ENCODE measurements around the gene GATA2.

The GATA2 gene

DNA sequence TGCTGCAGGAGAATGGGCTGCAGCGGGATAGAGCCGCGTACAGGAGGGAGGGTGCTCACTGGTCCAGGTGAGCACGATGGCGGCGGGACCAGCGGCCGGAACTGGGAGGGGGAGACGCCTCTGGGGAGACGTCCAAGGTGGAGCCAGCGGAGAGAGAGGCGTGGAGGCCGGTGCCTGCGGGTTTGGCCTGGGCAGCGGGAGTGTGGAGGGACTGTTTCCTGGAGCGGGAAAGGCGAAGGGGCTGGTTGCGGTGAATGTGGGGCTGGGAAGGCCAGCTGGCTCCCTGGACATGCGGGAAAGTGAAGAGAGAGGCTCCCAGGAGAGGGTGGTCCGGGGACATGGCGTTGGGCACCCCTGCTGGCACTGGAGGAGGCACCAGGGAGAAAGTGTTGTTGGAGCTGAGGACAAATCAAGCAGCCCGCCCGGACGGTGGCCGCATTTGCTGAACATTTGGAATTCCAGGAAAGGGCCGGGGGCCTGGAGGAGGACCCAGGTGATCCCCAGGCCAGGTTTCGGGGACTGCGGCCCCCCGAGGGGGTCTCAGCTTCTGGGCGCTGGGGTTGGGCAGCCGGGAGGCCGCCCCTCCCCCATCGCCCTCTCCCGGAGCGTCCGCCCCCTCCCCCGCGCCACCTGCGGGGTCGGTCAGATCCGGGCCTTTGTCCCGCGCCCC, 60.6 kb downstream of the GATA2 start:
- no peak for DNase-seq

DNA sequence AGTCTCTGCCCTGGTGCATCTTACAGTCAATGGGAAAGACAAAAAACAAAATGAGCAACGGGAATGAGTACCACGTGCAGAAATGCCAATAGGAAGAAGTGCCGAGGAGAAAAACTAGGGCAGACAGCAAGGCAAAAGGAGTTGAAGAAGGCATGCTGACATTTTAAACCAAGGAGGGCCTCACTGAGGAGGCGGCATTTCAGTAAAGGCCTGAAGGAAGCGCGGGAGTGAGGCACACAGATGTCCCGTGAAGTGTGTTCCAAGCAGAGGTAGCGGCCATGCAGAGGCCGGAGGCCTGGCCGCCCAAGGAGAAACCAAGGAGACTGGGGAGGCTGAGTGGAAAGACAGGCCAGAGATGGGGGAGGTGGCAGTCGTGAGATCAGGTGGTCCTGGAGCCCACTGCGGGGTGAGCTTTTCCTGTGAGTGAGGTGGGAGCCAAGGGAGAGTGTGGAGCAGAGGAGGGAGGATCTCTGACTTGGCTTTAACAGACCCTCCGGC, 61.1 kb downstream of the GATA2 start:
- DNase-seq: no peak

DNA sequence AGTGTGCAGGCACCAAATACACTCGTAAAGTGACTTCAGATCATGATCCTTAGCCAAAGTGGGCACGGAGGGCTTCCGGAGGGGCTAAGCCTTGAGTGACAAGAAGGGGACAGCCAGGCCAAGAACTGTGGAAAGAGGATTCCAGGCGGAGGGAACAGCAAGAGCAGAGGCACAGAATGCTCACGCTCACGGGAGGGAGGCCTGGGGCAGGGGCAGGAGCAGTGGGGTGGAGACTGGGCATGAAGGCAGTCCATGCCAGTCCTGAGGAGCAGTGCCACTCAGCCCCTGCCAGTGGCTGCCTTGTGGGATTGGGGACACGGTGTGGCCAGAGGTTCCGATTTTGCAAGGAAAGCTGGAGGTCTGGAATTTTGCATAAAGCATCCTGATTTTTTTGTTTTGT, 62.3 kb downstream of the GATA2 start:
- DNase-seq: no peak

DNA sequence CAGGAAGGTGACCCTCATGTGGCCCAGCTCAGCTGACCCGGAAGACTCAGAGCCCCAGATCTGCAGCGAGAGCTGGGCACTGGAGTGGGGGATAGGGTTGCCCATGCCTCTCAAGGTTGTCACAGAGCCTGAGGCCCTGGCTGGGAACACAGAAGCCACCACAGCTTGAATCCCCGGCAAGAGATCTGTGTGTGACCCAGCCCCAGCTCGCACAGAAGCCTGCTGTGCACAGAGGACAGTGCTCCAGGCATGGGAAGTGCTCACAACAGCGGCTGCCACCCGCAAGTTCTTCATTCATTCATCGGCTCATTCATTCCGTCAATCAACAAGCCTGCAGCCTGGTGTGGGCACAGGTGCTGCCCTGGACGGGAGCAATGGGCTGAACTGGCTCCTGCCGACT, 62.7 kb downstream of the GATA2 start:
- no peak for DNase-seq

DNA sequence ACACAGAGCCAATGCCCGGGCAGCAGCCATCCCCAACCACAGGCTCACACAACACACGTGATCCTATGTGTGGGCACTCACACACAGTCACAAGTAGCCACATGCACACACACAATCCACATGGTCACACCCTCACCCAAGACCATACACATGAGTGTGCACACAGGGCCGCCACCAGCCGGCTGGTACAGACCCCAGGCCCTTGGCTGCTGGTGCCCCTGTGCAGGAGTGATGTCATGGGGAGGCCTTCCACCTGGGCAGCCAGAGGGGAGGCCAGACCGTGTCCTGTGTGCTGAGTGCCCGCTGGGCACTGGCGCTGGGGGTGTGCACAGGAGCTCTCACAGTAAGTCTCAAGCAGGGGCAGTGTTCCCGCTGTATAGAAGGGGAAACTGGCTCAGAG, 63.2 kb downstream of the GATA2 start:
- DNase-seq: no peak
